SK-N-SH treated with all-trans-retinoic acid at 6 μM for 48 hours (cell line): ENCODE data around the gene CYP27B1.

Experiments used
- ATAC-seq: fragments of 200-7000 bp; cut with Tn5 transposase; 3 replicates; pipeline ENCODE4 v1.9.1; 2020; ENCODE audit warnings: mild to moderate bottlenecking, moderate library complexity
- ARNTL ChIP-seq: fragments of 450-650 bp; formaldehyde crosslinking; IDR thresholded peaks from 2 replicates; pipeline ENCODE4 v1.5.0; 2020; ENCODE audit warnings: low read depth, mild to moderate bottlenecking, moderate library complexity, borderline replicate concordance
- BACH2 ChIP-seq: fragments of 250-450 bp; sonication (Bioruptor Pico); IDR thresholded peaks from 2 replicates; pipeline ENCODE4 v1.9.0; 2021; ENCODE audit warnings: mild to moderate bottlenecking, borderline replicate concordance
- CSDC2 ChIP-seq: fragments of 250-450 bp; sonication (Bioruptor Pico); IDR thresholded peaks from 2 replicates; pipeline ENCODE4 v1.5.0; 2020; ENCODE audit warnings: mild to moderate bottlenecking, moderate library complexity
- CSRNP3 ChIP-seq: fragments of 250-450 bp; sonication (Bioruptor Pico); IDR thresholded peaks from 2 replicates; pipeline ENCODE4 v1.5.1; 2021; ENCODE audit warnings: mild to moderate bottlenecking, moderate library complexity
- ESRRG ChIP-seq: fragments of 250-450 bp; sonication (Bioruptor Pico); IDR thresholded peaks from 2 replicates; pipeline ENCODE4 v1.6.1; 2021; ENCODE audit warnings: mild to moderate bottlenecking
- GLIS3 ChIP-seq: fragments of 250-450 bp; sonication (Bioruptor Pico); IDR thresholded peaks from 2 replicates; pipeline ENCODE4 v1.5.0; 2020; ENCODE audit warnings: mild to moderate bottlenecking, moderate library complexity
- ISL1 ChIP-seq: fragments of 250-450 bp; sonication (Bioruptor Pico); IDR thresholded peaks from 2 replicates; pipeline ENCODE4 v2.1.2; 2022; ENCODE audit warnings: mild to moderate bottlenecking, moderate library complexity
- PATZ1 ChIP-seq: fragments of 250-450 bp; sonication (Bioruptor Pico); IDR thresholded peaks from 2 replicates; pipeline ENCODE4 v1.8.0; 2020; ENCODE audit warnings: mild to moderate bottlenecking, moderate library complexity, borderline replicate concordance
- PPARA ChIP-seq: fragments of 250-450 bp; sonication (Bioruptor Pico); IDR thresholded peaks from 2 replicates; pipeline ENCODE4 v1.5.0; 2020; ENCODE audit warnings: mild to moderate bottlenecking, borderline replicate concordance
- RARB ChIP-seq: fragments of 250-450 bp; sonication (Bioruptor Pico); IDR thresholded peaks from 2 replicates; pipeline ENCODE4 v1.8.0; 2021; ENCODE audit warnings: mild to moderate bottlenecking, moderate library complexity
- SNAI2 ChIP-seq: fragments of 250-450 bp; sonication (Bioruptor Pico); IDR thresholded peaks from 2 replicates; pipeline ENCODE4 v1.5.0; 2020; ENCODE audit warnings: mild to moderate bottlenecking, moderate library complexity
- TCF4 ChIP-seq: fragments of 250-450 bp; sonication (Bioruptor Pico); IDR thresholded peaks from 2 replicates; pipeline ENCODE4 v1.8.0; 2021; ENCODE audit warnings: mild to moderate bottlenecking, moderate library complexity, borderline replicate concordance
- TOX ChIP-seq: fragments of 250-450 bp; sonication (Bioruptor Pico); IDR thresholded peaks from 2 replicates; pipeline ENCODE4 v1.8.0; 2021; ENCODE audit warnings: mild to moderate bottlenecking, moderate library complexity, borderline replicate concordance
- TSHZ2 ChIP-seq: fragments of 250-450 bp; sonication (Bioruptor Pico); IDR thresholded peaks from 2 replicates; pipeline ENCODE4 v1.5.0; 2020; ENCODE audit warnings: mild to moderate bottlenecking, moderate library complexity
- ZC3H10 ChIP-seq: fragments of 250-450 bp; sonication (Bioruptor Pico); IDR thresholded peaks from 2 replicates; pipeline ENCODE4 v1.5.1; 2021; ENCODE audit warnings: mild to moderate bottlenecking, moderate library complexity
- ZFP3 ChIP-seq: fragments of 250-450 bp; sonication (Bioruptor Pico); IDR thresholded peaks from 2 replicates; pipeline ENCODE4 v1.5.0; 2020; ENCODE audit warnings: mild to moderate bottlenecking, moderate library complexity
- ZFP30 ChIP-seq: fragments of 450-650 bp; formaldehyde crosslinking; IDR thresholded peaks from 2 replicates; pipeline ENCODE4 v1.5.0; 2022; ENCODE audit warnings: mild to moderate bottlenecking, moderate library complexity
- ZNF565 ChIP-seq: fragments of 450-650 bp; formaldehyde crosslinking; conservative IDR thresholded peaks from 2 replicates; pipeline ENCODE4 v1.5.0; 2020; ENCODE audit warnings: low read depth, mild to moderate bottlenecking, moderate library complexity
- ZNF70 ChIP-seq: fragments of 450-650 bp; formaldehyde crosslinking; IDR thresholded peaks from 2 replicates; pipeline ENCODE4 v1.5.0; 2020; ENCODE audit warnings: mild to moderate bottlenecking, moderate library complexity
- TF ChIP-seq, protein P1 (sequence below): fragments of 250-450 bp; sonication (Bioruptor Pico); IDR thresholded peaks from 2 replicates; pipeline ENCODE4 v1.8.0; 2021; ENCODE audit warnings: low read depth, mild to moderate bottlenecking, moderate library complexity, borderline replicate concordance
- TF ChIP-seq, protein P2 (sequence below): fragments of 250-450 bp; sonication (Bioruptor Pico); IDR thresholded peaks from 2 replicates; pipeline ENCODE4 v1.5.1; 2020; ENCODE audit warnings: low read depth, mild to moderate bottlenecking, moderate library complexity

The CYP27B1 gene

GRCh38 chr12:57718641-57719528 lies 48.0 kb downstream of the CYP27B1 start:
- TF ChIP-seq, protein P1, sequence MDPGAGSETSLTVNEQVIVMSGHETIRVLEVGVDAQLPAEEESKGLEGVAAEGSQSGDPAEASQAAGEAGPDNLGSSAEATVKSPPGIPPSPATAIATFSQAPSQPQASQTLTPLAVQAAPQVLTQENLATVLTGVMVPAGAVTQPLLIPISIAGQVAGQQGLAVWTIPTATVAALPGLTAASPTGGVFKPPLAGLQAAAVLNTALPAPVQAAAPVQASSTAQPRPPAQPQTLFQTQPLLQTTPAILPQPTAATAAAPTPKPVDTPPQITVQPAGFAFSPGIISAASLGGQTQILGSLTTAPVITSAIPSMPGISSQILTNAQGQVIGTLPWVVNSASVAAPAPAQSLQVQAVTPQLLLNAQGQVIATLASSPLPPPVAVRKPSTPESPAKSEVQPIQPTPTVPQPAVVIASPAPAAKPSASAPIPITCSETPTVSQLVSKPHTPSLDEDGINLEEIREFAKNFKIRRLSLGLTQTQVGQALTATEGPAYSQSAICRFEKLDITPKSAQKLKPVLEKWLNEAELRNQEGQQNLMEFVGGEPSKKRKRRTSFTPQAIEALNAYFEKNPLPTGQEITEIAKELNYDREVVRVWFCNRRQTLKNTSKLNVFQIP (CRISPR knock-in tag) = no peak
- TF ChIP-seq ESRRG (CRISPR knock-in tag) = no peak
- no peak for ATAC-seq

- TF ChIP-seq ZNF565 (CRISPR knock-in tag) (no peak), TCF4 (no peak), ARNTL (no peak), ISL1 (CRISPR knock-in tag) (no peak), PATZ1 (CRISPR knock-in tag) (no peak), ZFP3 (no peak)
- TF ChIP-seq, protein P1 (CRISPR knock-in tag) = no peak
These were observed 48.8 kb downstream of the CYP27B1 start for GRCh38 chr12:57717846-57718640.

GRCh38 chr12:57717131-57717530 lies 49.7 kb downstream of the CYP27B1 start:
- no peak for TF ChIP-seq TSHZ2 (CRISPR knock-in tag)
- TF ChIP-seq ZFP3 = no peak
- TF ChIP-seq ZC3H10 (CRISPR knock-in tag) = no peak
- TF ChIP-seq PPARA (CRISPR knock-in tag) = no peak
- no peak for TF ChIP-seq SNAI2 (CRISPR knock-in tag)
- no peak for TF ChIP-seq ZNF565 (CRISPR knock-in tag)
- no peak for TF ChIP-seq RARB (CRISPR knock-in tag)
- TF ChIP-seq, protein P1 (CRISPR knock-in tag) = no peak
- TF ChIP-seq ISL1 (CRISPR knock-in tag) = no peak
- no peak for ATAC-seq

More at GRCh38 chr12:57717846-57718640, 48.8 kb downstream of the CYP27B1 start:
- ATAC-seq = no peak

GRCh38 chr12:57716305-57716704 lies 50.6 kb downstream of the CYP27B1 start:
- no peak for ATAC-seq
- TF ChIP-seq CSDC2 (CRISPR knock-in tag) (no peak), TOX (no peak), TCF4 (no peak), GLIS3 (no peak), CSRNP3 (CRISPR knock-in tag) (no peak), RARB (CRISPR knock-in tag) (no peak), ZFP3 (no peak), ZFP30 (CRISPR knock-in tag) (no peak), ZNF70 (no peak), BACH2 (no peak)
- TF ChIP-seq, protein P2, sequence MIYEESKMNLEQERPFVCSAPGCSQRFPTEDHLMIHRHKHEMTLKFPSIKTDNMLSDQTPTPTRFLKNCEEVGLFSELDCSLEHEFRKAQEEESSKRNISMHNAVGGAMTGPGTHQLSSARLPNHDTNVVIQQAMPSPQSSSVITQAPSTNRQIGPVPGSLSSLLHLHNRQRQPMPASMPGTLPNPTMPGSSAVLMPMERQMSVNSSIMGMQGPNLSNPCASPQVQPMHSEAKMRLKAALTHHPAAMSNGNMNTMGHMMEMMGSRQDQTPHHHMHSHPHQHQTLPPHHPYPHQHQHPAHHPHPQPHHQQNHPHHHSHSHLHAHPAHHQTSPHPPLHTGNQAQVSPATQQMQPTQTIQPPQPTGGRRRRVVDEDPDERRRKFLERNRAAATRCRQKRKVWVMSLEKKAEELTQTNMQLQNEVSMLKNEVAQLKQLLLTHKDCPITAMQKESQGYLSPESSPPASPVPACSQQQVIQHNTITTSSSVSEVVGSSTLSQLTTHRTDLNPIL (CRISPR knock-in tag) = no peak
